K562 (cell line): Measurements from ENCODE around the gene FAM117B. TPM values are rescaled to one million over a fixed set of nuclear protein-coding genes. Genes with fewer than 3 reads are reported as not detected.

Source experiments
- ATAC-seq: fragments of 200-7000 bp; cut with Tn5 transposase; 3 replicates; pipeline ENCODE4 v1.9.1; 2020; ENCODE audit warnings: moderate library complexity
- BruUV-seq: library from RNA; stranded (reverse); fragments of 400-500 nt; replicated peaks from 2 replicates; lab custom pipeline; 2021; lab: Mats Ljungman, UMichigan
- CTCF ChIA-PET: fragments of 300-600 bp; formaldehyde crosslinking; extraction: SDS; loops from one replicate; lab custom pipeline; 2021; ENCODE audit warnings: low intra/inter-chr PET ratio; lab: Yijun Ruan, JAX
- POLR2A ChIA-PET: fragments of 300-600, 350-650 bp; sonication (Branson Sonifier 250); formaldehyde crosslinking; extraction: SDS; loops from one replicate; lab custom pipeline; 2021; ENCODE audit warnings: antibody characterized with exemption, inconsistent platforms; lab: Yijun Ruan, JAX
- DNase-seq, 4 experiments: peaks; one replicate each; pipeline versions ENCODE4 v3.0.0 to v3.0.0-alpha.2; 2011 to 2018; ENCODE audit warnings: low spot score in 3 of 4, mixed read lengths in 3 of 4; ENCODE audit errors: extremely low read depth in 1 of 4
- FAIRE-seq: peaks from 2 replicates; lab custom pipeline; 2011; peaks lifted over from hg19 to GRCh38; lab: Jason Lieb, UNC
- H2AFZ ChIP-seq: 2 replicates; pipeline ENCODE4 v1.6.0; 2011; ENCODE audit warnings: low read depth, low read length, control low read depth, inconsistent platforms
- H3K27ac ChIP-seq: fragments of 200-600 bp; 3 replicates; pipeline ENCODE4 v1.8.0; 2011; ENCODE audit warnings: low read depth, mild to moderate bottlenecking, control low read depth, inconsistent platforms, low read length, moderate library complexity, mixed read lengths; ENCODE audit errors: extremely low read depth
- H3K27me3 ChIP-seq, 2 experiments: fragments of 300-600 bp in 1 of 2; 2 replicates in 1 of 2; 3 replicates in 1 of 2; pipeline versions ENCODE4 v1.6.0 to v1.8.0; 2011; ENCODE audit warnings: inconsistent platforms in 2 of 2, low read length in 2 of 2, mild to moderate bottlenecking in 1 of 2, mixed read lengths in 1 of 2, moderate library complexity in 1 of 2; ENCODE audit not compliant: control insufficient read depth in 2 of 2, insufficient read depth in 2 of 2
- H3K36me3 ChIP-seq: fragments of 300-600 bp; 3 replicates; pipeline ENCODE4 v1.8.0; 2011; ENCODE audit warnings: mild to moderate bottlenecking, low read length, inconsistent platforms; ENCODE audit not compliant: control insufficient read depth, insufficient read depth
- H3K4me1 ChIP-seq, 2 experiments: fragments of 200-600 bp in 1 of 2; replicated peaks in 1 of 2; 2 replicates in 1 of 2; 3 replicates in 1 of 2; pipeline versions ENCODE4 v1.5.1 to v1.8.0; 2011; ENCODE audit warnings: inconsistent platforms in 2 of 2, low read length in 2 of 2, mild to moderate bottlenecking in 1 of 2, mixed read lengths in 1 of 2, moderate library complexity in 1 of 2; ENCODE audit not compliant: control insufficient read depth in 2 of 2, insufficient read depth in 2 of 2
- H3K4me2 ChIP-seq: 2 replicates; pipeline ENCODE4 v1.6.1; 2011; ENCODE audit warnings: low read length, control low read depth, inconsistent platforms, mixed read lengths; ENCODE audit not compliant: insufficient read depth
- H3K4me3 ChIP-seq: fragments of 200-600 bp; sonication (generic), shearing (Covaris generic); 2 replicates; pipeline ENCODE4 v1.5.1; 2016; ENCODE audit warnings: control low read depth, inconsistent platforms
- H3K79me2 ChIP-seq: fragments of 200-600 bp; 3 replicates; pipeline ENCODE4 v1.8.0; 2011; ENCODE audit warnings: low read length, inconsistent platforms; ENCODE audit not compliant: control insufficient read depth, insufficient read depth
- H3K9ac ChIP-seq, 2 experiments: 2 replicates each; pipeline versions ENCODE4 v1.6.0 to v1.6.1; 2011; ENCODE audit warnings: low read depth in 2 of 2, low read length in 2 of 2, control low read depth in 1 of 2, inconsistent platforms in 1 of 2, mild to moderate bottlenecking in 1 of 2, mixed read lengths in 1 of 2; ENCODE audit not compliant: insufficient read depth in 1 of 2
- H3K9me1 ChIP-seq: one replicate; pipeline ENCODE4 v1.6.0; 2011; ENCODE audit warnings: inconsistent platforms, mild to moderate bottlenecking, low read length, moderate library complexity; ENCODE audit not compliant: control insufficient read depth, insufficient read depth
- H3K9me3 ChIP-seq: replicated peaks from 2 replicates; pipeline ENCODE4 v1.5.1; 2011; ENCODE audit warnings: low read depth, low read length, inconsistent platforms; ENCODE audit not compliant: control insufficient read depth, insufficient read depth
- H4K20me1 ChIP-seq: replicated peaks from 2 replicates; pipeline ENCODE4 v1.6.1; 2011; ENCODE audit warnings: low read length, inconsistent platforms, mixed read lengths; ENCODE audit not compliant: control insufficient read depth, insufficient read depth
- ATF1 ChIP-seq, 2 experiments: fragments of 450-650 bp in 1 of 2; IDR thresholded peaks; 2 replicates each; pipeline ENCODE4 v1.6.1; 2016; ENCODE audit warnings: missing compliant biosample characterization in 1 of 2, missing genetic modification characterization in 1 of 2
- BMI1 ChIP-seq: fragments of 150-350 bp; IDR thresholded peaks from 2 replicates; pipeline ENCODE4 v1.6.1; 2014; ENCODE audit warnings: low read length
- C11orf30 ChIP-seq: fragments of 450-650 bp; IDR thresholded peaks from 2 replicates; pipeline ENCODE4 v1.6.1; 2016; ENCODE audit warnings: low read depth, mild to moderate bottlenecking
- CBFA2T3 ChIP-seq: fragments of 450-650 bp; IDR thresholded peaks from 2 replicates; pipeline ENCODE4 v1.6.1; 2017
- CHCHD3 ChIP-seq: fragments of 250-450 bp; sonication (Bioruptor Pico); IDR thresholded peaks from 2 replicates; pipeline ENCODE4 v2.1.2; 2022; ENCODE audit warnings: mild to moderate bottlenecking
- COPS2 ChIP-seq: fragments of 450-650 bp; conservative IDR thresholded peaks from 2 replicates; pipeline ENCODE4 v1.6.1; 2016; ENCODE audit warnings: mild to moderate bottlenecking, moderate library complexity
- CREBBP ChIP-seq: IDR thresholded peaks from one replicate; pipeline ENCODE4 v1.6.1; 2012; ENCODE audit warnings: low read depth, mild to moderate bottlenecking, control low read depth, inconsistent platforms, low read length
- DDX20 ChIP-seq: fragments of 450-650 bp; IDR thresholded peaks from 2 replicates; pipeline ENCODE4 v1.6.1; 2016; ENCODE audit warnings: missing genetic modification characterization, low read depth, mild to moderate bottlenecking, missing compliant biosample characterization, moderate library complexity
- DEAF1 ChIP-seq: fragments of 450-650 bp; formaldehyde crosslinking; IDR thresholded peaks from 2 replicates; pipeline ENCODE4 v1.4.0; 2020; ENCODE audit warnings: mild to moderate bottlenecking, moderate library complexity
- MCM2 ChIP-seq: fragments of 450-650 bp; IDR thresholded peaks from 2 replicates; pipeline ENCODE4 v1.6.1; 2017; ENCODE audit warnings: low read depth, mild to moderate bottlenecking
- NKRF ChIP-seq: fragments of 450-650 bp; IDR thresholded peaks from 2 replicates; pipeline ENCODE4 v1.6.1; 2016; ENCODE audit warnings: borderline replicate concordance
- PCBP2 ChIP-seq: fragments of 200-400 bp; formaldehyde crosslinking; IDR thresholded peaks from 2 replicates; pipeline ENCODE4 v1.6.1; 2018; ENCODE audit warnings: low read length, low read depth, mild to moderate bottlenecking, moderate library complexity; ENCODE audit not compliant: poor library complexity, severe bottlenecking
- RBM22 ChIP-seq: fragments of 200-400 bp; formaldehyde crosslinking; IDR thresholded peaks from 2 replicates; pipeline ENCODE4 v1.6.1; 2018; ENCODE audit warnings: low read length, low read depth; ENCODE audit not compliant: poor library complexity, severe bottlenecking
- SMARCB1 ChIP-seq: IDR thresholded peaks from 2 replicates; pipeline ENCODE4 v1.6.1; 2011; ENCODE audit warnings: improper control_type of control experiment, low read depth; ENCODE audit not compliant: insufficient read length
- SP1 ChIP-seq: sonication (generic); formaldehyde crosslinking; IDR thresholded peaks from 2 replicates; pipeline ENCODE4 v1.8.1; 2022; ENCODE audit warnings: mild to moderate bottlenecking, missing genetic modification reagents
- SREBF1 ChIP-seq: fragments of 150-350 bp; IDR thresholded peaks from 2 replicates; pipeline ENCODE4 v1.6.1; 2014; ENCODE audit warnings: antibody characterized with exemption, low read depth, low read length, borderline replicate concordance
- TBL1XR1 ChIP-seq, 2 experiments: IDR thresholded peaks; 2 replicates each; pipeline ENCODE4 v1.6.1; 2012; ENCODE audit warnings: improper control_type of control experiment in 2 of 2, low read length in 2 of 2, mild to moderate bottlenecking in 1 of 2
- ZBTB17 ChIP-seq: fragments of 450-650 bp; formaldehyde crosslinking; IDR thresholded peaks from 2 replicates; pipeline ENCODE4 v1.4.0; 2020; ENCODE audit warnings: mild to moderate bottlenecking
- ZNF239 ChIP-seq: fragments of 250-450 bp; sonication (Bioruptor Pico); IDR thresholded peaks from 2 replicates; pipeline ENCODE4 v1.4.0; 2020; ENCODE audit warnings: mild to moderate bottlenecking
- WGBS: fragments of 100-300 bp; shearing (Covaris generic); methylation state at CpG from one replicate; pipeline ENCODE4 v1.1.6; 2016; ENCODE audit warnings: low coverage, mixed read lengths; ENCODE audit not compliant: insufficient coverage; ENCODE audit errors: missing lambda C conversion rate; 5-methylcytosine and 5-hydroxymethylcytosine counted together
- in situ Hi-C: fragments of 300-500 bp; cut with MboI; formaldehyde crosslinking; loops from 4 replicates; pipeline ENCODE4 v1.15.0; 2018; ENCODE audit warnings: inconsistent platforms, mixed read lengths
- intact Hi-C: fragments of 100-400 bp; cut with micrococcal nuclease; formaldehyde crosslinking; loops from 2 replicates; pipeline ENCODE4 v1.14.2; 2022
- polyA plus RNA-seq, 8 experiments: library from polyadenylated mRNA; depleted of rRNA in 4 of 8; stranded (reverse) in 5 of 8; unstranded in 3 of 8; fragments of >200 nt; fragmentation: Nextera tagmentation in 2 of 8; fragmentation: Illumina TruSeq in 1 of 8; extraction: Ambion mirVana in 2 of 8; extraction: Trizol in 1 of 8; gene quantifications; 2 replicates each; pipeline versions ENCODE4 v1.2.1 to v1.2.3, GENCODE V29; 2011 to 2014; ENCODE audit warnings: inconsistent platforms in 1 of 8, missing spikeins in 1 of 8
- total RNA-seq, 7 experiments: library from RNA; depleted of rRNA in 6 of 7; stranded (reverse); fragments of >200 nt in 6 of 7; fragmentation: Illumina TruSeq in 2 of 7; extraction: Trizol in 2 of 7; gene quantifications; 2 replicates each; pipeline versions ENCODE4 v1.2.1 to v1.2.3, GENCODE V29; 2011 to 2021; ENCODE audit warnings: low replicate concordance in 1 of 7
- TF ChIP-seq, protein P1 (sequence below): sonication (generic); formaldehyde crosslinking; IDR thresholded peaks from 2 replicates; pipeline ENCODE4 v1.9.0; 2022; ENCODE audit warnings: mild to moderate bottlenecking, missing genetic modification reagents

FAM117B gene
- total and polyA plus RNA-seq, 9 of the 15 experiments (the other 6 are each of a cell fraction or from before 2014, with no cell fraction given) = 1.6 to 5.2 (median 2.6) TPM

DNA sequence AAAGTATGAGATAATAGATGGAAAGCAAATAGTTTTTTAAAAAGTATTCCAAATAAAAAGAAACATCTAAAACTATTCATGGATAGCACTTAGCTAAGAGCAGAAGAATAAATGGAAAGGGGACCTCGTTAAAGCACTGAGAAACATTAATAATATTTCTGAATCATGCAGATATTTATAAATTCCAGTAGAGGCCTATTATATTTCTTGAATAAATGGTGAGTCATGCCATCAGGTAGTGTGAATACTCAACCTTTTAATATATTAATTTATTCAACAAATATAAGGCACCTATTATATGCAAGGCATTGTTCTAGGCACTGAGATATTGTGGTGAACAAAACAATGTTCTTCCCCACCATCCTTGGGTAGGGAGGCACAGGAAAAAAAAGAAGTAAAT, 183.0 kb downstream of the FAM117B start:
- Histone ChIP-seq H3K9ac (no peak overlapping the region), H3K9me1 (no peaks in the 10 kb centered on the region), H4K20me1 (no peaks in the 10 kb centered on the region), H3K4me2 (no peak overlapping the region), H3K4me1 (peaks cover 0 to 2% of the 10 kb centered on the region in 2 experiments; a peak in 1 of 5 replicates), H3K79me2 (no peaks in the 10 kb centered on the region), H3K27ac (no peak overlapping the region), H3K27me3 (no peaks in the 10 kb centered on the region), H2AFZ (no peak overlapping the region), H3K4me3 (no peak overlapping the region), H3K36me3 (no peaks in the 10 kb centered on the region), H3K9me3 (no peaks in the 10 kb centered on the region)
- ChIA-PET POLR2A (no interaction called here), CTCF (no interaction called here)
- no TSS peak for BruUV-seq
- TF ChIP-seq ZBTB17 (CRISPR knock-in tag) = no peak
- no peak for TF ChIP-seq COPS2
- TF ChIP-seq C11orf30 = no peak
- TF ChIP-seq, protein P1, sequence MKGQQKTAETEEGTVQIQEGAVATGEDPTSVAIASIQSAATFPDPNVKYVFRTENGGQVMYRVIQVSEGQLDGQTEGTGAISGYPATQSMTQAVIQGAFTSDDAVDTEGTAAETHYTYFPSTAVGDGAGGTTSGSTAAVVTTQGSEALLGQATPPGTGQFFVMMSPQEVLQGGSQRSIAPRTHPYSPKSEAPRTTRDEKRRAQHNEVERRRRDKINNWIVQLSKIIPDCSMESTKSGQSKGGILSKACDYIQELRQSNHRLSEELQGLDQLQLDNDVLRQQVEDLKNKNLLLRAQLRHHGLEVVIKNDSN (CRISPR knock-in tag) = no peak
- TF ChIP-seq SMARCB1 = no peak
- TF ChIP-seq CREBBP = no peak
- TF ChIP-seq BMI1 = no peak
- no peak for TF ChIP-seq SP1 (CRISPR knock-in tag)
- TF ChIP-seq DDX20 (tag) = no peak
- TF ChIP-seq PCBP2 = no peak
- no peak for TF ChIP-seq CHCHD3 (CRISPR knock-in tag)
- no peak for TF ChIP-seq NKRF
- TF ChIP-seq ZNF239 (CRISPR knock-in tag) = no peak
- no peak for TF ChIP-seq MCM2
- no peak for TF ChIP-seq SREBF1
- no peak for TF ChIP-seq RBM22
- no peak for TF ChIP-seq ATF1 (CRISPR knock-in tag; IDR thresholded peaks at IDR 0.05)
- TF ChIP-seq ATF1 (tag; IDR thresholded peaks at IDR 0.05) = no peak
- no peak for TF ChIP-seq TBL1XR1 (IDR thresholded peaks at IDR 0.05; ENCODE audit: low read length in 2 of 2)
- TF ChIP-seq CBFA2T3 = no peak
- TF ChIP-seq DEAF1 (CRISPR knock-in tag) = no peak
- 0% methylated on average over 1 of the region's 1 CpG for WGBS
- ATAC-seq = no peak
- DNase-seq = no peak
- intact Hi-C loops (no loop called here), in situ Hi-C loops (no loop called here)
- FAIRE-seq = no peak
